A673 (cell line): ENCODE results near the gene XKR8. TPM values are rescaled to one million over a fixed set of nuclear protein-coding genes. Genes with fewer than 3 reads are reported as not detected.

ENCODE experiments used
- BruUV-seq: library from RNA; stranded (reverse); fragments of 400-500 nt; replicated peaks from 2 replicates; lab custom pipeline; 2021; lab: Mats Ljungman, UMichigan
- CTCF ChIA-PET: fragments of 300-600 bp; sonication (Branson Sonifier 250); formaldehyde crosslinking; loops from one replicate; lab custom pipeline; 2022; ENCODE audit warnings: antibody characterized with exemption; lab: Charles Lee
- POLR2A ChIA-PET: fragments of 300-600 bp; sonication (Branson Sonifier 250); formaldehyde crosslinking; loops from one replicate; lab custom pipeline; 2022; ENCODE audit warnings: antibody characterized with exemption; ENCODE audit not compliant: low non-redundant PET; lab: Charles Lee
- DNase-seq: peaks from one replicate; pipeline ENCODE4 v3.0.0-alpha.2; 2015; ENCODE audit warnings: low spot score
- H3K27ac ChIP-seq: fragments of 200-600 bp; sonication (generic); 2 replicates; pipeline ENCODE4 v1.5.1; 2016; ENCODE audit warnings: mixed run types, low read depth, mild to moderate bottlenecking, mixed read lengths, antibody characterized with exemption, low read length; ENCODE audit not compliant: poor library complexity, severe bottlenecking
- H3K27me3 ChIP-seq: fragments of 200-600 bp; sonication (generic); replicated peaks from 2 replicates; pipeline ENCODE4 v1.6.1; 2017; ENCODE audit warnings: mixed run types, low read depth, mild to moderate bottlenecking, mixed read lengths, antibody characterized with exemption, low read length; ENCODE audit not compliant: insufficient read depth, poor library complexity
- H3K36me3 ChIP-seq: fragments of 200-600 bp; sonication (generic); 2 replicates; pipeline ENCODE4 v1.6.1; 2016; ENCODE audit warnings: mixed run types, mild to moderate bottlenecking, mixed read lengths, antibody characterized with exemption, low read length; ENCODE audit not compliant: insufficient read depth, poor library complexity, severe bottlenecking
- H3K4me1 ChIP-seq: fragments of 200-600 bp; sonication (generic); 2 replicates; pipeline ENCODE4 v1.6.1; 2017; ENCODE audit warnings: mixed run types, mild to moderate bottlenecking, mixed read lengths, antibody characterized with exemption, low read length; ENCODE audit not compliant: insufficient read depth, poor library complexity, severe bottlenecking
- H3K4me3 ChIP-seq: fragments of 200-600 bp; sonication (generic); 2 replicates; pipeline ENCODE4 v1.5.1; 2016; ENCODE audit warnings: low read depth, mixed run types, mild to moderate bottlenecking, mixed read lengths, low read length; ENCODE audit not compliant: poor library complexity, severe bottlenecking
- H3K9me3 ChIP-seq: fragments of 200-600 bp; sonication (generic); 2 replicates; pipeline ENCODE4 v1.6.1; 2016; ENCODE audit warnings: mixed run types, low read depth, mild to moderate bottlenecking, mixed read lengths, antibody characterized with exemption, low read length; ENCODE audit not compliant: poor library complexity, severe bottlenecking
- EZH2 ChIP-seq: fragments of 200-600 bp; sonication (generic); IDR thresholded peaks from 2 replicates; pipeline ENCODE4 v1.6.1; 2017; ENCODE audit warnings: borderline replicate concordance, low read depth, mild to moderate bottlenecking, mixed read lengths, antibody characterized with exemption, low read length; ENCODE audit not compliant: poor library complexity, severe bottlenecking
- intact Hi-C: fragments of 100-400 bp; cut with micrococcal nuclease; formaldehyde crosslinking; loops from one replicate; pipeline ENCODE4 v1.10.0; 2022; ENCODE audit not compliant: unreplicated experiment
- total RNA-seq: library from RNA; stranded (reverse); gene quantifications from 2 replicates; pipeline ENCODE4 v1.2.3, GENCODE V29; 2021
- TF ChIP-seq, protein P1 (sequence below): fragments of 300-800, 200-600 bp; sonication (generic); conservative IDR thresholded peaks from 2 replicates; pipeline ENCODE4 v1.5.1; 2017; ENCODE audit warnings: low read depth, mild to moderate bottlenecking, antibody characterized with exemption, low read length, moderate library complexity, mixed read lengths

Gene XKR8
- total RNA-seq, 1 experiment from 2014 or later = 6.4 TPM

DNA sequence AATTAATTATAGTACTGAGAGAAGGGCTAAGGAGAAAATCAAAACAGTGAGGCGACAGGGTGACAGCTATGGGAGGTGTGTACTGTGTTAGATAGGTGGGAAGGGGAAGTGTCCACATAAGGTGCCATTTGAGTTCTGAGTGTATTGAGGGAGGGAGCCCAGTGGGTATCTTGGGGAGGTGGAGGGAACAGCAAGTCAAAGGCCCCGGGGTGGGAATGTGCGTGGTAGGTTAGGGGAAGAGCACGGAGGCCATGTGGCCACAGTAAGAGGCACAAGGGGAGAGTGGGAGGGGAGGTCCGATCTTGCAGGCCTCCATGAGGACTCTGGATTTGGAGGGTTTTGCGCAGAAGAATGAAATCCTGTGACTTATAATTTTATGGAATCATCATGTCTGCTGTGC is 3.0 kb upstream of the XKR8 start:
- POLR2A ChIA-PET = no interaction called here

DNA sequence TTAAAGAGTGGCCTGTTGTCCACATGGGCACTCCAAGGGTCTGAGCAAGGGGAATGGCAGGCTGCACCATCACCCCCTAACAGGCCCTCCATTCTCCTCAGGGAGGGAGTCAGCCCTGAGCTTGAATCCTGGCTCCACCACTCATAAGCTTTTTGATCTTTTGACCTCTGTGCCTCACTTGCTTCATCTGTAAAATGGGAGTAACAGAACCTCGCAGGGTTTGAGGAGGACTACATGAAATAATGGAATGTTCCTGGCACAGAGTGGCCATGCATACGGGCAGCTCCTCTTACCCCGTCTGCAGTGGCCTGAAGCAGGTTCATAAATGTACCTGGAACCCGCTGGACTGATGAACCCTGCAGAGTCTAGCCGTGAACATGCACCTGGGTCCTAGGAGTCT is 2.1 kb upstream of the XKR8 start:
- Histone ChIP-seq H3K9me3 (no peaks in the 10 kb centered on the region), H3K36me3 (no peaks in the 10 kb centered on the region), H3K27me3 (no peaks in the 10 kb centered on the region), H3K4me1 (peaks cover 6% of the 10 kb centered on the region), H3K27ac (no peak overlapping the region), H3K4me3 (no peak overlapping the region)
- ChIA-PET POLR2A (no interaction called here), CTCF (interaction anchor here (0.7 kb wide), 1 partner anchor 63 kb away, joined by 4 read pairs; no protein-coding TSS in a partner anchor)
- DNase-seq = no peak
- intact Hi-C loops = no loop called here
- BruUV-seq = no TSS peak
- no peak for TF ChIP-seq EZH2
- TF ChIP-seq, protein P1, sequence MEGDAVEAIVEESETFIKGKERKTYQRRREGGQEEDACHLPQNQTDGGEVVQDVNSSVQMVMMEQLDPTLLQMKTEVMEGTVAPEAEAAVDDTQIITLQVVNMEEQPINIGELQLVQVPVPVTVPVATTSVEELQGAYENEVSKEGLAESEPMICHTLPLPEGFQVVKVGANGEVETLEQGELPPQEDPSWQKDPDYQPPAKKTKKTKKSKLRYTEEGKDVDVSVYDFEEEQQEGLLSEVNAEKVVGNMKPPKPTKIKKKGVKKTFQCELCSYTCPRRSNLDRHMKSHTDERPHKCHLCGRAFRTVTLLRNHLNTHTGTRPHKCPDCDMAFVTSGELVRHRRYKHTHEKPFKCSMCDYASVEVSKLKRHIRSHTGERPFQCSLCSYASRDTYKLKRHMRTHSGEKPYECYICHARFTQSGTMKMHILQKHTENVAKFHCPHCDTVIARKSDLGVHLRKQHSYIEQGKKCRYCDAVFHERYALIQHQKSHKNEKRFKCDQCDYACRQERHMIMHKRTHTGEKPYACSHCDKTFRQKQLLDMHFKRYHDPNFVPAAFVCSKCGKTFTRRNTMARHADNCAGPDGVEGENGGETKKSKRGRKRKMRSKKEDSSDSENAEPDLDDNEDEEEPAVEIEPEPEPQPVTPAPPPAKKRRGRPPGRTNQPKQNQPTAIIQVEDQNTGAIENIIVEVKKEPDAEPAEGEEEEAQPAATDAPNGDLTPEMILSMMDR = no peak

More for the DNA sequence above, 3.0 kb upstream of the XKR8 start:
- no peaks in the 10 kb centered on the region for H3K27me3 ChIP-seq
- no peak overlapping the region for H3K27ac ChIP-seq
- peaks cover 6% of the 10 kb centered on the region for H3K4me1 ChIP-seq
- DNase-seq = no peak
- no peaks in the 10 kb centered on the region for H3K9me3 ChIP-seq
- CTCF ChIA-PET = interaction anchor here (0.7 kb wide), 1 partner anchor 63 kb away, joined by 4 read pairs; no protein-coding TSS in a partner anchor
- no peak for TF ChIP-seq EZH2
- TF ChIP-seq, protein P1 = no peak
- BruUV-seq = no TSS peak
- H3K36me3 ChIP-seq = no peaks in the 10 kb centered on the region
- intact Hi-C loops = no loop called here
- H3K4me3 ChIP-seq = no peak overlapping the region

DNA sequence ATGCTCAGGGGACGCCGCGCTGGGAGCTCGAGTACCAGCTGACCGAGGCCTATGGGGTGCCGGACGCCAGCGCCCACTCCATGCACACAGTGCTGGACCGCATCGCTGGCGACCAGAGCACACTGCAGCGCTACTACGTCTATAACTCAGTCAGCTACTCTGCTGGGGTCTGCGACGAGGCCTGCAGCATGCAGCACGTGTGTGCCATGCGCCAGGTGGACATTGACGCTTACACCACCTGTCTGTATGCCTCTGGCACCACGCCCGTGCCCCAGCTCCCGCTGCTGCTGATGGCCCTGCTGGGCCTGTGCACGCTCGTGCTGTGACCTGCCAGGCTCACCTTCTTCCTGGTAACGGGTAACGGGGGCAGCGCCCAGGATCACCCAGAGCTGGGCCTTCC is 1.3 kb upstream of the XKR8 start:
- no TSS peak for BruUV-seq

More for the DNA sequence above, 1.3 kb upstream of the XKR8 start:
- no peak for DNase-seq
- ChIA-PET POLR2A (no interaction called here), CTCF (no interaction called here)
- Histone ChIP-seq H3K36me3 (no peaks in the 10 kb centered on the region), H3K9me3 (no peaks in the 10 kb centered on the region), H3K4me3 (no peak overlapping the region), H3K4me1 (peaks cover 6% of the 10 kb centered on the region), H3K27me3 (no peaks in the 10 kb centered on the region), H3K27ac (no peak overlapping the region)
- intact Hi-C loops = no loop called here
- TF ChIP-seq EZH2 = no peak
- TF ChIP-seq, protein P1 = no peak
